Measurements from ENCODE around the gene ZNF516.

GRCh38 chr18:76407681-76408080 lies 87.4 kb downstream of the ZNF516 start:
- TF ChIP-seq CTCF (IDR thresholded peaks at IDR 0.05; ENCODE audit: low read length) (no peak), EZH2 (IDR thresholded peaks at IDR 0.05; ENCODE audit: borderline replicate concordance, low read length) (no peak)

All from OCI-LY1 (cell line).